OCI-LY7 (cell line): ENCODE data around the gene SLIT3.

Experiments
- EZH2phosphoT487 ChIP-seq: fragments of 200-600 bp; sonication (generic); IDR thresholded peaks from 2 replicates; pipeline ENCODE4 v1.6.1; 2018; ENCODE audit warnings: low read depth, borderline replicate concordance, mild to moderate bottlenecking, mixed run types, antibody characterized with exemption, low read length, moderate library complexity, mixed read lengths
- TF ChIP-seq, protein P1 (sequence below): fragments of 200-600 bp; sonication (generic); conservative IDR thresholded peaks from 2 replicates; pipeline ENCODE4 v1.5.1; 2014; ENCODE audit warnings: mild to moderate bottlenecking, antibody characterized with exemption, low read length, moderate library complexity, mixed read lengths

DNA sequence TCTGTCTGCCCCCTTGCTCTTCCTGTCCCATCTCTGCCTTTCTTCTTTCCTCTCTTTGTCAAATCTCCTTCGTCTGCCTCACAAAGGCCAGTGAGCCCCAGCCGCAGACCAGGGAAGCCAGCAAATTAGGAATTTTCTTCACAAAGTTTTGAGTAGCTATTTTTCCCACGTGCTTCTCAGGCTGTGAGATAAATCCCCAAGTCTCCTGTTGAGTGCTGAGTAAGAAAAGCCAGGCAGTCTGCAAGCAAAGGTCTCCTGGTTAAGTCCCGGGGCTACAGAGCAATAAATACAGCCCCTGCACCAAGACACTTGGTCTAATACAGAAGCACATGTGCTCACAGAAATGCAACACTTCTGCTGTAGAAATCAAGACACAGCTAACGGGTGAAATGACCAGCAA lies 284.9 kb downstream of the SLIT3 start:
- TF ChIP-seq EZH2phosphoT487, result no peak
- TF ChIP-seq, protein P1, sequence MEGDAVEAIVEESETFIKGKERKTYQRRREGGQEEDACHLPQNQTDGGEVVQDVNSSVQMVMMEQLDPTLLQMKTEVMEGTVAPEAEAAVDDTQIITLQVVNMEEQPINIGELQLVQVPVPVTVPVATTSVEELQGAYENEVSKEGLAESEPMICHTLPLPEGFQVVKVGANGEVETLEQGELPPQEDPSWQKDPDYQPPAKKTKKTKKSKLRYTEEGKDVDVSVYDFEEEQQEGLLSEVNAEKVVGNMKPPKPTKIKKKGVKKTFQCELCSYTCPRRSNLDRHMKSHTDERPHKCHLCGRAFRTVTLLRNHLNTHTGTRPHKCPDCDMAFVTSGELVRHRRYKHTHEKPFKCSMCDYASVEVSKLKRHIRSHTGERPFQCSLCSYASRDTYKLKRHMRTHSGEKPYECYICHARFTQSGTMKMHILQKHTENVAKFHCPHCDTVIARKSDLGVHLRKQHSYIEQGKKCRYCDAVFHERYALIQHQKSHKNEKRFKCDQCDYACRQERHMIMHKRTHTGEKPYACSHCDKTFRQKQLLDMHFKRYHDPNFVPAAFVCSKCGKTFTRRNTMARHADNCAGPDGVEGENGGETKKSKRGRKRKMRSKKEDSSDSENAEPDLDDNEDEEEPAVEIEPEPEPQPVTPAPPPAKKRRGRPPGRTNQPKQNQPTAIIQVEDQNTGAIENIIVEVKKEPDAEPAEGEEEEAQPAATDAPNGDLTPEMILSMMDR, result no peak
